H1 (cell line): ENCODE data around the gene GPR157. TPM values are rescaled to one million over a fixed set of nuclear protein-coding genes. Genes with fewer than 3 reads are reported as not detected.

Source experiments
- CTCF ChIA-PET: fragments of 300-600 bp; sonication (Branson Sonifier 250); formaldehyde crosslinking; loops from one replicate; lab custom pipeline; 2021; ENCODE audit not compliant: partially characterized antibody; lab: Charles Lee
- POLR2A ChIA-PET: fragments of 300-600 bp; sonication (Branson Sonifier 250); formaldehyde crosslinking; loops from one replicate; lab custom pipeline; 2021; ENCODE audit warnings: inconsistent platforms; ENCODE audit not compliant: partially characterized antibody; lab: Charles Lee
- DNase-seq, 2 experiments: peaks; one replicate each; pipeline versions ENCODE4 v3.0.0 to v3.0.0-alpha.2; 2010 to 2022; ENCODE audit warnings: low spot score in 2 of 2, low read depth in 1 of 2, mixed read lengths in 1 of 2
- FAIRE-seq: peaks from 2 replicates; lab custom pipeline; 2011; peaks lifted over from hg19 to GRCh38; lab: Jason Lieb, UNC
- H2AFZ ChIP-seq: 2 replicates; pipeline ENCODE4 v1.8.1; 2012; ENCODE audit warnings: low read length, inconsistent platforms
- H2AK5ac ChIP-seq: 2 replicates; pipeline ENCODE4 v1.6.1; 2013; ENCODE audit warnings: low read depth, low read length
- H2BK120ac ChIP-seq: replicated peaks from 2 replicates; pipeline ENCODE3; 2013; ENCODE audit warnings: low read depth, low read length, inconsistent platforms
- H2BK12ac ChIP-seq: 2 replicates; pipeline ENCODE4 v1.6.1; 2013; ENCODE audit warnings: low read depth, low read length
- H2BK15ac ChIP-seq: 2 replicates; pipeline ENCODE4 v1.6.1; 2013; ENCODE audit warnings: low read length
- H2BK20ac ChIP-seq: 2 replicates; pipeline ENCODE4 v1.6.1; 2013; ENCODE audit warnings: low read length
- H2BK5ac ChIP-seq: 2 replicates; pipeline ENCODE4 v1.6.1; 2013; ENCODE audit warnings: low read depth, low read length
- H3K14ac ChIP-seq: 2 replicates; pipeline ENCODE4 v1.6.1; 2013; ENCODE audit warnings: inconsistent platforms; ENCODE audit not compliant: insufficient read length
- H3K18ac ChIP-seq: 2 replicates; pipeline ENCODE4 v1.6.1; 2013; ENCODE audit warnings: low read length; ENCODE audit errors: extremely low read depth
- H3K23ac ChIP-seq: 2 replicates; pipeline ENCODE4 v1.6.1; 2013; ENCODE audit warnings: inconsistent platforms; ENCODE audit not compliant: insufficient read length
- H3K23me2 ChIP-seq: 2 replicates; pipeline ENCODE4 v1.6.1; 2013; ENCODE audit warnings: low read depth, low read length
- H3K27ac ChIP-seq: 2 replicates; pipeline ENCODE4 v1.6.1; 2011; ENCODE audit warnings: low read depth, low read length, inconsistent platforms
- H3K27me3 ChIP-seq, 4 experiments: replicated peaks in 1 of 4; 1 replicate in 1 of 4; 2 replicates in 3 of 4; pipeline versions ENCODE4 v1.6.1 to v1.8.1; 2011 to 2013; ENCODE audit warnings: low read length in 3 of 4, mild to moderate bottlenecking in 3 of 4, inconsistent platforms in 2 of 4, mixed read lengths in 2 of 4, moderate library complexity in 1 of 4; ENCODE audit not compliant: control insufficient read depth in 3 of 4, insufficient read depth in 3 of 4; ENCODE audit errors: extremely low read depth in 1 of 4
- H3K36me3 ChIP-seq, 4 experiments: 2 replicates each; pipeline versions ENCODE4 v1.6.1 to v1.8.1; 2011 to 2013; ENCODE audit warnings: mild to moderate bottlenecking in 4 of 4, low read length in 3 of 4, moderate library complexity in 2 of 4, control low read depth in 1 of 4, inconsistent platforms in 1 of 4; ENCODE audit not compliant: insufficient read depth in 4 of 4, control insufficient read depth in 2 of 4
- H3K4ac ChIP-seq: replicated peaks from 2 replicates; pipeline ENCODE3; 2013; ENCODE audit warnings: low read length, low read depth, mixed read lengths, inconsistent platforms; ENCODE audit not compliant: insufficient read length
- H3K4me1 ChIP-seq, 4 experiments: replicated peaks in 1 of 4; 1 replicate in 1 of 4; 2 replicates in 3 of 4; pipeline versions ENCODE4 v1.6.1 to v1.8.1; 2011 to 2013; ENCODE audit warnings: low read length in 3 of 4, inconsistent platforms in 2 of 4, mixed read lengths in 1 of 4; ENCODE audit not compliant: insufficient read depth in 4 of 4, control insufficient read depth in 3 of 4
- H3K4me2 ChIP-seq, 2 experiments: 2 replicates each; pipeline versions ENCODE4 v1.6.1 to v1.8.1; 2011 to 2013; ENCODE audit warnings: low read depth in 2 of 2, low read length in 2 of 2, control low read depth in 1 of 2, inconsistent platforms in 1 of 2, mild to moderate bottlenecking in 1 of 2; ENCODE audit not compliant: insufficient read depth in 1 of 2
- H3K4me3 ChIP-seq, 4 experiments: fragments of 200-600, 300-600 bp in 1 of 4; sonication (generic), shearing (Covaris generic), sonication (Bioruptor Twin) in 1 of 4; 2 replicates each; pipeline versions ENCODE4 v1.5.1 to v1.8.1; 2011 to 2016; ENCODE audit warnings: low read length in 4 of 4, low read depth in 3 of 4, control low read depth in 2 of 4, inconsistent platforms in 2 of 4, mild to moderate bottlenecking in 2 of 4, mixed read lengths in 1 of 4, moderate library complexity in 1 of 4; ENCODE audit not compliant: insufficient read depth in 2 of 4; ENCODE audit errors: extremely low read depth in 1 of 4
- H3K56ac ChIP-seq: replicated peaks from 2 replicates; pipeline ENCODE3; 2013; ENCODE audit warnings: low read depth, mild to moderate bottlenecking, mixed read lengths, low read length, inconsistent platforms; ENCODE audit not compliant: insufficient read length
- H3K79me1 ChIP-seq: 2 replicates; pipeline ENCODE4 v1.6.1; 2013; ENCODE audit warnings: low read depth, low read length, control low read depth
- H3K79me2 ChIP-seq, 2 experiments: 2 replicates each; pipeline versions ENCODE4 v1.6.1 to v1.8.1; 2012 to 2013; ENCODE audit warnings: low read length in 2 of 2, mild to moderate bottlenecking in 2 of 2, inconsistent platforms in 1 of 2; ENCODE audit not compliant: insufficient read depth in 2 of 2, control insufficient read depth in 1 of 2
- H3K9ac ChIP-seq, 4 experiments: replicated peaks in 1 of 4; 1 replicate in 1 of 4; 2 replicates in 3 of 4; pipeline versions ENCODE4 v1.6.1 to v1.8.1; 2011 to 2013; ENCODE audit warnings: low read depth in 3 of 4, low read length in 3 of 4, control low read depth in 2 of 4, mild to moderate bottlenecking in 2 of 4, moderate library complexity in 2 of 4, inconsistent platforms in 1 of 4; ENCODE audit errors: extremely low read depth in 1 of 4
- H3K9me3 ChIP-seq, 2 experiments: 2 replicates each; pipeline versions ENCODE4 v1.6.1 to v1.8.1; 2012 to 2013; ENCODE audit warnings: mild to moderate bottlenecking in 2 of 2, moderate library complexity in 2 of 2, control low read depth in 1 of 2, inconsistent platforms in 1 of 2, low read depth in 1 of 2, low read length in 1 of 2, mixed read lengths in 1 of 2; ENCODE audit not compliant: insufficient read depth in 2 of 2
- H4K20me1 ChIP-seq, 2 experiments: replicated peaks in 1 of 2; 2 replicates each; pipeline versions ENCODE3 to v1.8.1; 2011 to 2013; ENCODE audit warnings: inconsistent platforms in 2 of 2, low read length in 2 of 2, mild to moderate bottlenecking in 1 of 2; ENCODE audit not compliant: insufficient read depth in 2 of 2, control insufficient read depth in 1 of 2
- H4K5ac ChIP-seq: 2 replicates; pipeline ENCODE4 v1.6.1; 2013; ENCODE audit warnings: low read length, low read depth, mixed read lengths, inconsistent platforms; ENCODE audit not compliant: insufficient read length
- H4K8ac ChIP-seq: 2 replicates; pipeline ENCODE4 v1.8.0; 2013; ENCODE audit warnings: mild to moderate bottlenecking, moderate library complexity, low read length, inconsistent platforms; ENCODE audit not compliant: insufficient read depth; ENCODE audit errors: extremely low read depth
- H4K91ac ChIP-seq: replicated peaks from 2 replicates; pipeline ENCODE3; 2013; ENCODE audit warnings: low read length, mixed read lengths, inconsistent platforms; ENCODE audit not compliant: insufficient read length
- RBBP5 ChIP-seq: IDR thresholded peaks from 2 replicates; pipeline ENCODE4 v1.7.1; 2012; ENCODE audit warnings: low read depth, mild to moderate bottlenecking, inconsistent platforms, low read length, moderate library complexity, borderline replicate concordance
- SP2 ChIP-seq: IDR thresholded peaks from 2 replicates; pipeline ENCODE4 v1.6.1; 2012; ENCODE audit warnings: mild to moderate bottlenecking, low read length, inconsistent platforms
- TEAD4 ChIP-seq: IDR thresholded peaks from 2 replicates; pipeline ENCODE4 v1.6.1; 2012; ENCODE audit warnings: low read depth, low read length, inconsistent platforms, mixed read lengths
- WGBS, 2 experiments: shearing (Covaris generic) in 1 of 2; methylation state at CpG; one replicate each; pipeline versions ENCODE4 v1.1.6 to v1.1.7; 2013 to 2015; ENCODE audit warnings: low lambda C conversion rate in 2 of 2, mixed read lengths in 2 of 2, inconsistent platforms in 1 of 2, low coverage in 1 of 2, missing lambda C conversion rate in 1 of 2; ENCODE audit not compliant: insufficient replicate concordance in 2 of 2, insufficient coverage in 1 of 2, insufficient read length in 1 of 2; ENCODE audit errors: extremely low coverage in 1 of 2, missing lambda C conversion rate in 1 of 2; 5-methylcytosine and 5-hydroxymethylcytosine counted together
- polyA plus RNA-seq, 7 experiments: library from polyadenylated mRNA; depleted of rRNA in 3 of 7; stranded (reverse) in 5 of 7; unstranded in 2 of 7; fragments of >200 nt in 5 of 7; fragments of 200-250 nt in 2 of 7; gene quantifications; 1 replicate in 5 of 7; 2 replicates in 1 of 7; 4 replicates in 1 of 7; pipeline versions ENCODE4 v1.2.1 to v1.2.3, GENCODE V29; 2011 to 2013; ENCODE audit warnings: missing spikeins in 2 of 7, mixed read lengths in 2 of 7
- total RNA-seq: library from RNA; stranded (reverse); fragmentation: NEBNext Ultra II Directional; extraction: Animal tissue kit (Norgen Biotek cat#: 25700); gene quantifications from 2 replicates; pipeline ENCODE4 v1.2.1, GENCODE V29; 2021

The GPR157 gene
- total and polyA plus RNA-seq, 2 of the 8 experiments (the other 6 are each of a cell fraction or from before 2014, with no cell fraction given), result 1.0 to 11.0 TPM

DNA sequence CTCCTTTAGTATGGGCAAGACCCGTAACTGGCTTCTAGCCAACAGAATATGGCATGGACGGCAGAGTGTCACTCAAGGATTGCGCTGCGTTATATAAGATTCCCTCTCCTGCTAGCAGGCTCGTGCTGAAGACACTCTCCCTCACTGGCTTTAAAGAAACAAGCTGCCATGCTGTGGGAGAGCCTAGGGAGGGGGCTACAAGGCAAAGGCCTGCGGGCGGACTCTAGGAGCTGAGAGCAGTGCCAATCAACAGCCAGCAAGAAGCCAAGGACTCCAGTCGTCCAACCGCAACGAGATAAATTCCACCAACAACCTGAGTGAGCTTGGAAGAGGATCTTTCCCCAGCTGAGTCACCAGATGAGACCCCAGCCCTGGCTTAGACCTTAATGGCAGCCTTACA lies 45.9 kb upstream of the GPR157 start:
- WGBS, 2 experiments, result 91% methylated on average over 10 of the region's 10 CpGs; no CpG with 5 or more reads in 1 of the 2 experiments
- Histone ChIP-seq H2BK20ac (no peak overlapping the region), H3K4ac (no peak overlapping the region), H3K23me2 (no peaks in the 10 kb centered on the region), H3K27ac (no peak overlapping the region), H4K5ac (no peak overlapping the region), H2BK15ac (no peak overlapping the region), H3K23ac (no peak overlapping the region), H4K8ac (no peak overlapping the region), H2BK12ac (no peak overlapping the region), H3K79me1 (peaks cover 21% of the 10 kb centered on the region), H4K91ac (no peak overlapping the region), H4K20me1 (peaks cover 0 to 21% of the 10 kb centered on the region in 2 experiments), H3K9ac (no peak overlapping the region), H3K36me3 (peaks cover 0 to 12% (median 7%) of the 10 kb centered on the region in 4 experiments; a peak in 4 of 8 replicates), H3K18ac (no peak overlapping the region), H2BK120ac (no peak overlapping the region), H2AK5ac (no peak overlapping the region; the same call in 1 of the 2 replicates), H3K9me3 (peaks cover 0 to 5% of the 10 kb centered on the region in 2 experiments; a peak in 2 of 4 replicates), H3K4me2 (no peak overlapping the region), H3K4me1 (peaks cover 0 to 2% (median 0%) of the 10 kb centered on the region in 4 experiments; a peak in 1 of 7 replicates), H3K4me3 (no peak overlapping the region), H3K27me3 (no peaks in the 10 kb centered on the region), H2AFZ (no peak overlapping the region), H3K79me2 (peaks cover 18 to 77% of the 10 kb centered on the region in 2 experiments; a peak in 3 of 4 replicates), H2BK5ac (no peak overlapping the region), H3K56ac (no peak overlapping the region), H3K14ac (no peak overlapping the region)
- no peak for FAIRE-seq
- ChIA-PET CTCF (interaction anchor here (0.7 to 1.6 kb wide), 4 partner anchors 8 to 46 kb away, joined by 3 to 4 read pairs (median 3); partner anchors contain the start of gene GPR157), POLR2A (no interaction called here)
- no peak for DNase-seq
- no peak for TF ChIP-seq RBBP5
- no peak for TF ChIP-seq TEAD4
- no peak for TF ChIP-seq SP2
